NOMO-1 (cell line): Measurements from ENCODE around the gene MPL.

ENCODE experiments used
- DNase-seq, 2 experiments: peaks; one replicate each; lab custom pipeline; 2025; ENCODE audit not compliant: unreplicated experiment in 2 of 2; lab: John Stamatoyannopoulos, UW

The MPL gene

GRCh38 chr1:43337588-43337987 is at the start of gene MPL:
TSS of gene MPL (plus strand) at chr1:43337818. CDS start at chr1:43337849, 31 bp downstream.
- no peak for DNase-seq

GRCh38 chr1:43288058-43288784 is 49.4 kb upstream of the MPL start:
- no peak for DNase-seq

- no peak for DNase-seq
Observed at GRCh38 chr1:43288785-43289706, 48.6 kb upstream of the MPL start.

DNA sequence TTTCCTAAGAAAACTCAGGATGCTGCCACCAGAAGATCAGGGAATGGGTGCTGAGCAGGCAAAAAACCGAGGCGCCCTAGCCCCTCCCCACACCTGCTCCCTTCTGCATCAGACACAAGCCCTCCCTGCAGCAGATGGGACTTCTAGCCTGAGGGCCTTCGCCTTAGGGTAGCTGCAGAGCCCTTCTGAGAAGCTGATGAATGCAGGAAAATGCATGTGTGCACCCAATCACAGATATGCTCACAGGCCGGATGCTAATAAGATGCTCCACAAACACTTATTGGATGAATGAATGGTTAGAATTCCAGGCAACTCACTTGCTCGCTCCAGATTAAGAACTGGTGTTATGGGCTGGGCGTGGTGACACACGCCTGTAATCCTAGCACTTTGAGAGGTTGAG is 45.4 kb upstream of the MPL start:
- DNase-seq: no peak

DNA sequence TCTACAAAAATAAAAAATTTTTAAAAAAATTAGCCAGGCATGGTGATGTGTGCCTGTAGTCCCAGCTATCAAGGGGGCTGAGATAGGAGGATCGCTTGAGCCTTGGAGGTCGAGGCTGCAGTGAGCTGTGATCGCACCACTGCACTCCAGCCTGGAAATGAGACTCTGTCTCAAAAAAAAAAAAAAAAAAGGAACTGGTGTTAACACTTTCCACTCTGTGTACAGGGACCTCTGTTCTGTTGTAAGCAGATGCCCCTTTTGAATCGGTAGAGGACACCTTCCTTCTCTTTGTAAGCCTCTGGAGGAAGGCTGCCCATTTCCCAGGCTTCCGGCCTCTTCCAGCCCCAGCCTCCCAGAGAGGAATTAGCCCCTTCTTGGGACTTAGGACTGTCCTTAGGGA is 44.9 kb upstream of the MPL start:
- DNase-seq: no peak

GRCh38 chr1:43293176-43293575 is 44.4 kb upstream of the MPL start:
- no peak for DNase-seq

- DNase-seq: no peak
Observed at GRCh38 chr1:43293896-43294760, 43.5 kb upstream of the MPL start.

DNA sequence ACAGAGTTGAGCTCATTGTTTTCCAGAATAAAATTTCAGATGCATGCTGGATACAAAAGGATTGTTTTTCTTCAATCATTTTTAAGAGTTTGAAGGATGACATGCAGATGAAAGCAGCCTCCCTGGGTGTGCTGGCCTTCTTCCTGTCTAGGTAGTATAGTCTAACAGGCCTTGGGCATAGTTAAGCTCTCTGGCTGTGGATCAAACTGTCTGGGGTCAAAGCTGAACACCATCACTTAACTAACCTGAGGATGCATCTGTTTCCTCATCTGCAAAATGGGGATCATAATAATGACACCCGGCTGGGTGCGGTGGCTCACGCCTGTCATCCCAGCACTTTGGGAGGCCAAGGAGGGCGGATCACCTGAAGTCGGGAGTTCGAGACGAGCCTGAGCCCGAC is 42.9 kb upstream of the MPL start:
- DNase-seq: no peak

DNA sequence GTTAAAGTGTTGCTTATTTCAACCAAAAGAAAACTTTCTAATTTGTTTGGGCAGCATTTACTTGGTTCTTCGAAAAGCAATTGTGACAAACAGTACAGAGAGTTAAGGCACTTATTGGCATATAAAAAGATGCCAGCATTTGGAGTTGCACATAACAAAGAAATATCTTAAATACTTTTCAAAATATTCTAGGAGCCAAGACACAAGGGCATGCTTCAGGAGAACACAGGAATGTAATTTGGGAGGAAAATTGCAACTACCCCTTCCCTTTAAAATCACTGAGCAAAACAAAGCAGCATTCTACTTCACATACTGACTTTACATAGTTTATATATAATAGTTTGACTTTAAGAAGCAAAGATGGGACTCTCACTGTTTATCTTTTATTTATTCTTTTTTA is 41.4 kb upstream of the MPL start:
- no peak for DNase-seq

- DNase-seq: no peak
Observed at GRCh38 chr1:43298055-43298454, 39.6 kb upstream of the MPL start.

DNA sequence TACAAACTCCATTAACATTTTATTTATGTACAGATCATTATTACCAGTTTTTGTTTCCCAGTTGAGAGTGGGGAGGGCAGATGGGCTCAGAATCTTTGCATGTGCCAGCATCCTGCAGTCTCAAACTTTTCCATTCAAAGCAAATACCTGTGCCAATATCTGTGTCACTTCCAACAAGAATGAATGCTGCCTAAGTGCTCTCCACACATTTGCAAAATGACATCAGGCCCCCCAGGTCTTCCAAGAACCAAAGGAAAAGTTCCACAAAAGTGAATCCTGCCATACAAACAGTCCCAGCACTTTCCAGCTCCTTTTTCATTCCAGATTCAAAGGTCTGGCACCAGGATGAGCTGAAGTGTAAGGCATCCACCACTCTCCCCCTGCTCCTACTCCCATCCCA is 38.5 kb upstream of the MPL start:
- no peak for DNase-seq

- no peak for DNase-seq
Observed at GRCh38 chr1:43300378-43301094, 37.1 kb upstream of the MPL start, which contains the start of gene TIE1. TSS of gene TIE1 (plus strand) at chr1:43300982. CDS start at chr1:43301072, 90 bp downstream.

- DNase-seq: no peak
Observed at GRCh38 chr1:43302201-43302600, 35.4 kb upstream of the MPL start.

DNA sequence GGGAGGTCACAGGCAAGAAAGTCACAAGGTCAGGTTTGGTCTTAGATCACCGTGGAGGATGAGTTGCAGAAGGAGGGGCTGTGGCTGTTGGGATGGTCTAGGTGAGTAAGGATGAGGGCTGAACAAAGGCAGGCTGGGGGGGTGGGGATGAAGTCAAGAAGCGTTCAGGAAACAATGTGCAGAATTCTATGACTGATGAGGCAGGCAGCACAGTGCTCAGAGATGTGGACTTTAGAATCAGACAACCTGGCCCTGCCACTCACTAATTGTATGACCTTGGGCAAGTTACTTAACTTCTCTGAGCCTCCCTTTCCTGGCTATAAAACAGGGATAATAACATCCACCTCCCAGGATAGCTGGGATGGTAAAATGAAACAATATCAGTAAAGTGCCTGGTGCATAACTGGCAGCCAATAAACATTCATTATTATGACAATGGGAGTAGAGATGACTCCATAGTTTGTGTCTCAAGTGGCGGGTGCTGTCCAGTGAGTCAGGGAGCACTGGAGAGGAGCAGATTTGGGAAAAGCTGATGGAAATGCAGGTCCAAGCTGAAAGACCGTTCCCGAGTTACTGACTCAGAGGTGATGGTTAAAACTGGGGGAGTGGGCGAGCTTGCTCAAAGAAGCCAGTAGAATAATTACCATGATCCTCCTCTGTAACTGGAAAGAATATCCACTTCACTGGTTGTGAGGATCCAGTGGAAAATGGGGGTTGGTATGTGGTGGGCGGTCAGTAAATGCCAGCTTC is 34.7 kb upstream of the MPL start:
- no peak for DNase-seq

DNA sequence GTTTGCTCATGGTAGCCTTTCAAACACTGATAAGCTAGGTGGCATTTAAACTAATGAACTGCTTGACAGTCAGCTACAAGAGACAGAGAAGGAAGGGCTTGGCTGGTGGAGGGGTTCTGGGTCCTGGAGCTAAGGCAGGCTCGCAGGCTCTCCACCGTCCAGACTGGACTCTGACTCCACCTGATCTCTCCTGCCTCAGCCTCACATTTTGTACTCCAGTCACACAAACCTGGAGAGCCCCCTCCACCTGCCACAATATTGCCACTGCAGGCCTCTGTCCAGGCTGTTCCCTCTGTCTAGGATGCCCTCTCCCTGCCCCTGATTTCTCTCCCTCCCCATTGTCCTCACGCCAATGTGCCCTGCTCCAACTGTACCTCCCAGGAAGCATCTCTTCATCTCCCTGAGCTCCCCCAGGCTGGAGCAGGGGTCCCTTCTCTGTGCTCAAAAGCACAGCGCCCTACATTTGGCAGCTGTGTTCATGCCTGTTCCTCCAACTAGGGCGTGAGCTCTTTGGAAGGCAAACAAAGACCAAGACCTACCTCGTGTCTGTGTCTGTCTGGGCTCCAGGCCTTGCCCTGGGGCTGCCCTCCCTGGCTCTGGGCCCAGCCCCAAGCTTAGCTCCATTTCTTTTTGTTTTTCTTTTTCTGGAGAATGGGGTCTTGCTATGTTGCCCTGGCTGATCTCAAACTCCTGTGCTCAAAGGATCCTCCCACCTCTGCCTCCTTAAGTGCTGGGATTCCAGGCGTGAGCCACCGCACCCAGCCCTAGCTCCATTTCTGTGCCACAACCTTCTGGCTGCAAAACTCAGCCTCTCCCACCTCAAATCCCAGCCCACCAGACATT is 33.9 kb upstream of the MPL start:
- no peak for DNase-seq

- DNase-seq: no peak
Observed at GRCh38 chr1:43304314-43304681, 33.3 kb upstream of the MPL start.

- DNase-seq: no peak
Observed at GRCh38 chr1:43304771-43305300, 32.8 kb upstream of the MPL start.

- DNase-seq: no peak
Observed at GRCh38 chr1:43305461-43305860, 32.2 kb upstream of the MPL start.
